GM18951 (cell line): ENCODE results near the gene GAS2L3.

Source experiments
- POLR2A ChIP-seq: IDR thresholded peaks from 4 replicates; pipeline ENCODE4 v1.6.1; 2011; ENCODE audit warnings: mild to moderate bottlenecking; ENCODE audit not compliant: insufficient read length, insufficient read depth; ENCODE audit errors: extremely low read depth
- in situ Hi-C: fragments of 300-500 bp; cut with MboI; formaldehyde crosslinking; loops from one replicate; pipeline ENCODE4 v1.12.0; 2022; ENCODE audit warnings: low sequenced_read_pairs, mixed read lengths, inconsistent platforms; ENCODE audit not compliant: unreplicated experiment

Gene GAS2L3

GRCh38 chr12:100573292-100574186 lies at the start of gene GAS2L3:
TSS of gene GAS2L3 (plus strand) at chr12:100573684. CDS start at chr12:100594905, 21,221 bp downstream.
- peak; percentile 57 for TF ChIP-seq POLR2A
- in situ Hi-C loops, result loop anchor here (25.0 kb wide), 1 partner anchor 336 kb away; no protein-coding TSS in a partner anchor

GRCh38 chr12:100528034-100528433 lies 45.5 kb upstream of the GAS2L3 start:
- in situ Hi-C loops, result no loop called here
- TF ChIP-seq POLR2A, result no peak

GRCh38 chr12:100528471-100529127 lies 44.9 kb upstream of the GAS2L3 start:
- in situ Hi-C loops, result no loop called here
- TF ChIP-seq POLR2A, result no peak

GRCh38 chr12:100529756-100530350 lies 43.6 kb upstream of the GAS2L3 start:
- in situ Hi-C loops, result no loop called here
- TF ChIP-seq POLR2A, result no peak

GRCh38 chr12:100533376-100533775 lies 40.1 kb upstream of the GAS2L3 start:
- in situ Hi-C loops, result no loop called here
- no peak for TF ChIP-seq POLR2A

GRCh38 chr12:100534625-100535227 lies 38.8 kb upstream of the GAS2L3 start:
- TF ChIP-seq POLR2A, result no peak
- in situ Hi-C loops, result no loop called here

- in situ Hi-C loops, result no loop called here
- no peak for TF ChIP-seq POLR2A
These were observed 34.3 kb upstream of the GAS2L3 start for GRCh38 chr12:100539202-100539601.

GRCh38 chr12:100544165-100544564 lies 29.3 kb upstream of the GAS2L3 start:
- in situ Hi-C loops, result no loop called here
- TF ChIP-seq POLR2A, result no peak

- no peak for TF ChIP-seq POLR2A
- in situ Hi-C loops, result no loop called here
These were observed 28.4 kb upstream of the GAS2L3 start for GRCh38 chr12:100545092-100545491.

- no peak for TF ChIP-seq POLR2A
- in situ Hi-C loops, result loop anchor here (25.0 kb wide), 1 partner anchor 317 kb away; no protein-coding TSS in a partner anchor
These were observed 19.5 kb upstream of the GAS2L3 start for GRCh38 chr12:100553936-100554335.

- no peak for TF ChIP-seq POLR2A
- in situ Hi-C loops, result loop anchor here (25.0 kb wide), 1 partner anchor 317 kb away; no protein-coding TSS in a partner anchor
These were observed 18.8 kb upstream of the GAS2L3 start for GRCh38 chr12:100554608-100555077.

GRCh38 chr12:100555722-100556121 lies 17.8 kb upstream of the GAS2L3 start:
- TF ChIP-seq POLR2A, result no peak
- in situ Hi-C loops, result loop anchor here (25.0 kb wide), 1 partner anchor 318 kb away; no protein-coding TSS in a partner anchor

- in situ Hi-C loops, result loop anchor here (25.0 kb wide), 1 partner anchor 320 kb away; no protein-coding TSS in a partner anchor
- no peak for TF ChIP-seq POLR2A
These were observed 16.1 kb upstream of the GAS2L3 start for GRCh38 chr12:100557357-100557756.

GRCh38 chr12:100559261-100559660 lies 14.2 kb upstream of the GAS2L3 start:
- in situ Hi-C loops, result loop anchor here (25.0 kb wide), 1 partner anchor 322 kb away; no protein-coding TSS in a partner anchor
